ENCODE results near the gene TNIK.

Gene TNIK

DNA sequence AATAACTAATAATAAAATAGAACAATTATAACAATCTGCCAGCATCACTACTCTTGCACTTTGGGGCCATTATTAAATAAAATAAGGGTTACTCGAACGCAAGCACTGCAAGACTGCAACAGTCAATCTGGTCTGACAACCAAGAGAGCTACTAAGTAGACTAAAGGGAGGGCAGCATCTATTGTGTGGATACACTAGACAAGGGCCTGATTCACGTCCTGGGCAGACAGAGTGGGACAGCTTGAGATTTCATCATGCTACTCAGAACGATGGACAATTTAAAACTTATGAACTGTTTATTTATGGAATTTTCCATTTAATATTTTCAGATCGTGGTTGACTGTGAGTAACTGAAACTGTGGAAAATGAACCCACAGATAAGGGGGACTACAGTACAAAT lies 39.5 kb downstream of the TNIK start:
- no peak for DNase-seq (ENCODE audit: low read depth in 2 of 2, low spot score in 1 of 2)

DNA sequence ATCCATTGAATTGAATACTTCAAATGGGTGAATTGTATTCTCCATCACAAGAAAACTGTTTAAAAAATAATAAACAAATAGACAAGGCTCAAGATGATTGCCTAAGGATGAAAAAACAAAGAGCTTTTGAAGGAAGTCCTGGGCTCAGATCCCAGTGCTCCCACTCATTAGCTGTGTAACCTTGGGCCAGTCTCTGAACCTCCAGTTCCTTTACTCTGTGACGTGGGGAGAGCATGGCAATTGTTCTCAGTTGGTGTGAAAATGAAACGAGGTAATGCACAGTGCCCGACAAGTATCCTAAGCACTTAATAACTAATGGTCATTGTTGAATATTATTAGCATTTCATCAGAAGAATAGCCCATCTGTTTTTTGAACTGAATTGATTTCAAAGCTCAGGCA lies 40.7 kb downstream of the TNIK start:
- no peak for DNase-seq (ENCODE audit: low read depth in 2 of 2, low spot score in 1 of 2)

DNA sequence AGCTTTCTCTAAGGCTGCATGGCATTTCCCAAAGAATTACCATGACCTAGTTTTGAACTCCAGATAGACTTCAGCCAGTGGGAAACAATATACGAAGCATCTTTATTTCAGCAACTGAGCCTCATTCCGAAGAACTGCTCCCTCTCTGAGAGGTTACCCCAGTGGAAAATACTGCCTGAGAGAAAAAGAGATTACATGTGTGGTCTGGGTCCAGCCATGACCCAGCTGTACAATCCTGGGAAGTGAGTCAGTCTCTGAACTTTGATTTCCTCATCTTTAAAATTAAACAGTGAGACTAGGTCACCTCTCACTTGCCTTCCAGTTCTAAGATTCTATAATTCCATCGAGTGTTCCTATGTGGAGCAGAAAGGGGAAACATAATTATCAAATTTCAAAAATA lies 42.4 kb downstream of the TNIK start:
- no peak for DNase-seq (ENCODE audit: low read depth in 2 of 2, low spot score in 1 of 2)

DNA sequence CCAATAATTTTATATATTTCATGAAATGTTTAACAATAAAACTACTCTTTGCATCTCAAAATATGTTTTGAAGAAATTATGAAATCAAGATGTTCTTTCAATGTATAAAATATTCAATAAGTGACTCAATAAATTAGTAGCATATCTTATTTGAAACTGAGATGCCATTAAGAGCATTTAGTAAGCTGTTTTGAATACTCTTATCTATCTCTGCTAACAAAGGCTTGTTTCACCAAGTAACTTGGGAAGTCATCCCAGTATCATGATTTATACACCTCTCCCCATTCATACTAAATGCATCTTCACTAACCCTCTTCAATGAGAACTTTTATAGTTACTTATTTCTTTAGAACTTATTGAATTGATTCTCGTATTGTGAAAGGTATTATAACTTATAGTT lies 43.1 kb downstream of the TNIK start:
- no peak for DNase-seq (ENCODE audit: low read depth in 2 of 2, low spot score in 1 of 2)

DNA sequence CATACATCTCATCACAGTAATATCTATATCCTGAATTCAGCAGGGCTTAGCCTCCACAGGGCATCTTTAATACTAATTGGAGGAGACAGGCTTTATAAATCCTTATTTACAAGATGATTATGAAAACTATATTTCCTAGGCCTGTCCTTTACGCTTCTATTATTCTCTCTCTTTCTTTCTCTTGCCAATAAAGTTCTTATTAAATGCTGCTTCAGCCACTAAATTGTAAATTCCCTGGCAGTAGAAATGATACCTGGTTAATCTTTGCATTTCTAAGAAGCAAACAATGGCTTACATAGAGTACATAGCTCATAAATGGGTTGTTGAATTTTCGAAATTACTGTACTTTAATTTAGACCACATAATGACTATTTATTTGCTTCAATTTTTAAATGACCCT lies 43.5 kb downstream of the TNIK start:
- DNase-seq (ENCODE audit: low read depth in 2 of 2, low spot score in 1 of 2) = no peak

DNA sequence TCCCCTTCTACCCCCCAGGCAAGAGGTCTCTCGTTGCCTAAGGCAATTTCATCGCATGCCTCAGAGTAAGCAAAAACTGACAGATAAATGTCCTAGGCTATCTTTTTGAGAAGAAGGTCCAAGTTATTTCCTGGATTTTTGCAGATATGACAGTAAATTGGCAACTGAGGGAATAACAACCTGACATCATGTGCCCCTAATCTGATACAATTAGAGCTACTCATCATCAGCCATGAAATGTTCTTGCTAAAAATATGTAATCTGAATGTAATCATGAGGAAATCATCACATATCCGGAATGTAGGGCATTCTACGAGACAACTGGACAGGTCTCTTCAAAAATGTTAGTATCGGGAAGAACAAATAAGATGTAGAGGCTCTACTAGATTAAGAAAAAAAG lies 44.1 kb downstream of the TNIK start:
- DNase-seq (ENCODE audit: low read depth in 2 of 2, low spot score in 1 of 2) = no peak

DNA sequence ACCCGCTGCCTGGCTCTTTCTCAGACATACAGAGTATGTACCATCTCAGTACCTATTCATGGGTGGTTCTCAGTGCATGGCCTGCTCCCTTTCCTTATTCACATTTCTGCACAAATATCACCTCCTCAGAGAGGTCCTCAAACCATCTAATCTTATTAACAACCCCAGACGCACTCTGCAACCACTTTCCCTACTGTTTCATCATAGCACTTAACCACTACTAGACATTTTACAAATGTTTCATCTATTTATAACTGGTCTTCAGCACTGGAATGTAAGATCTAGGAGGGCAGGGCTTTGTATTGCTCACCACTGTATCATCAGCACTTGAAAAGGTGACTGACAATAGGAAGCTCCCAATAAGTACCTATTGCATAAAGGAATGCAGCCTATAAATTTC lies 45.1 kb downstream of the TNIK start:
- DNase-seq (ENCODE audit: low read depth in 2 of 2, low spot score in 1 of 2) = no peak

DNA sequence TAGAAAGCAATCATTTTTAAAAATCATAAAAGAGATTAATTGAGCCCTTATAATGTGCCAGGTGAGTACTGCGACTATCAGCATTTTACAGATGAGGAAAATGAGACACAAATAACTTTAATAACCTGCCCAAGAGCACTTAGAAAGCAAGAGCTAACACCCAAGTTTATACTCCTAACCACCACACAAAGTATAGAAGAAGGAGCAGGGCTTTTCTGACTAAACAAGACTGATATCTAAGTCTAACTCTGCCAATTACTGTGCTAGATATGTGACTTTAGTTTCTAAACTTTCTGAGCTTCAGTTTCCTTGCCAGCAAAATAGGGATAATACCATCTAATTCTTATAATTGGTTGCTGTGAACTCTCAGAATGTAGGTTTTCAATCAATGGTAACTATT lies 47.7 kb downstream of the TNIK start:
- no peak for DNase-seq (ENCODE audit: low read depth in 2 of 2, low spot score in 1 of 2)

DNA sequence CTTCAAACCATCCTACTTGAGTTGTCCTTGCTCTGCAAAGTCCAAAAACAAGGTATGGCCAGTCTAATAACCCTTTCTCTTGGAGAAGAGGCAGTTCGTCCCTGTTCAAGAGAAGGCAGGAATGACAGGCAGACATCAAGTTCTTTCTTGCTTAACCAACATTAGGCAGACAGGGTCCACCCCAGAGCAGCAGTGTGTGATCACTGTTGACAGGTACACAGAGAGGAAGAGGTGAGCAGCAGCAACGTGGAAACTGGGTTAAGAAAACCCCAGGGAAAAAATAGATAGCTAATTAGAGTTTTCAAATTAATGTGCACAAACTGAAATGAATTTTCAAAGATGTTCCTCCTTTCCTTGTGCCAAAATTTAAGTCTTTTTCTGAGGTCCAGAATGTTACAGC lies 48.2 kb downstream of the TNIK start:
- no peak for DNase-seq (ENCODE audit: low read depth in 2 of 2, low spot score in 1 of 2)

DNA sequence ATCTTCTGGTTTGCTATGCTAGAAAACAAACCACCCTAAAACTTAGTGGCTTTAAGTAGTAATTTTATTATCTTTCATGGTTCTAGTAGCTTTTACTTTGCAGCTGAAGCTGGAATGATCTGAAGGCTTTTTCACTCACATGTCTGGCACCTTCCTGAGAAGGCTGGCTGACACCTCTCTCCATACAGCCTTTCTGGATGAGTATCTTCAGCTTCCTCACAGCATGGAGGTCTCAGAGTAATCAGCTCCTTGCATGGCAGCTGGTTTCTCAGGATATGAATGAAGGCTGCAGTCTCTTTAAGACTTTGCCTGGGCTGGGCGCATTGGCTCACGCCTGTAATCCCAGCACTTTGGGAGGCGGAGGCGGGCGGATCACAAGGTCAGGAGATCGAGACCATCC lies 50.0 kb downstream of the TNIK start:
- no peak for DNase-seq (ENCODE audit: low read depth in 2 of 2, low spot score in 1 of 2)

DNA sequence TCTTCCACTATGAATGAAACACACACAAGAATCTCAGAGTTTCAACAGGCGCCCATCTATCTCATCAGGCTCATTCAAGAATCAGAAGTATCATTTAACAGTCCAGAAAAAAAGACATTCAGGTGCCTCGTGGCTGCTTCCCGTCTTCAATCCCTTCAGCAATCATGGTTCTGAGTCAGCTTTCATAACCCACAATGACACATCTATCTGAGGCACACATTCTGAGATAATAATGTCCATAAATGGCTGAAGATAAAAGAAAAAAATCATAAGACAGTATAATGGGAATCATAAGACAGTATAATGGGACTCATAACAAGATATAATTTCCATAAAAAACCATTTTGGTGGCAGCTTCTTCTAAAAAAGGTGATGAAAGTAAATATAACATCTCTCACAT lies 52.4 kb downstream of the TNIK start:
- no peak for DNase-seq (ENCODE audit: low read depth in 2 of 2, low spot score in 1 of 2)

DNA sequence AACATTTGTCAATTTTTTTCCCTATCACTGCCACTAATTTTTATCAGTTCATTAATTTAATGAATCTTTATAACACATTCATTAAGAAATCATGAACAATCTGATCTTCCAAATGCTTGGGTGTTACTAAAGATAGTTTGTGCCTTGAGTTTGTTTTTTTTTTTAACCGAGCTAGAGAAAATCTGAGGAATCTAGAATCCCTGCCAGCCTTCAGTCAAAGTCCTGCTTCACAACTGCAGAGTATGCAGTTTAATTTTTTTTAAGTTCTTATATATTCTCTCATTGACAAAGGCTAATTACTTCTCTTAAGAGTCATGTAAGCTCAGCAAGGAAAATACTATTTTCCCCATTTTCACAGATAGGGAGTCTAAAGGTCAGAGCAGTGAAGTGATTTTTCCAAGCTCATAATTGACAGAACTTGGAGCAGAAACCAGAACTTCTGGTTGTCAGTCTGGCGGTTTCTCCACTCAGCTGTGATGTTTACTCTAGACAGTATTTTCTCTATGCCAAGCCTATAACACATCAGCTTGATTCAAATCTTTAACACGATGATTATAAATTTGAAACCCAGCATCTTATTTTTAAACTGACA lies 55.7 kb downstream of the TNIK start:
- DNase-seq (ENCODE audit: low read depth in 2 of 2, low spot score in 1 of 2) = no peak

DNA sequence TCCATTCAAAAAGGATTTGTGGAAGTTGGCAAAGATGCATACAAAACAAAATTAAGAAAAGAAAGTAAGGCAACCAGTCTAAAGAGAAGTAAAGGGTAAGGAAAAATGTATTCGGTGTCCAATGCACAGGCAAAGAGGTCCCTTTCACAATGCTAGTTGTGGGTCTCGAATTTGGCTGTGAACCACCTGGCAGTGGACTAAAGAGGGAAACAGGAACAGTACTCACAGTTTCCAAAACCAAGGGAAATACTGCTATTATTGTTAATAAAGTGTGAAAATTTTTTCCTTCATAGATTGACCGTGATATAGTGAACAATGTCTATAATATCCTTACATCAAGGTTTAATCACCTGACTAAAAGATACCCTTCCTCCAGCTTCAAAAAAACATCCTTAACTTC lies 57.9 kb downstream of the TNIK start:
- no peak for DNase-seq (ENCODE audit: low read depth in 2 of 2, low spot score in 1 of 2)

DNA sequence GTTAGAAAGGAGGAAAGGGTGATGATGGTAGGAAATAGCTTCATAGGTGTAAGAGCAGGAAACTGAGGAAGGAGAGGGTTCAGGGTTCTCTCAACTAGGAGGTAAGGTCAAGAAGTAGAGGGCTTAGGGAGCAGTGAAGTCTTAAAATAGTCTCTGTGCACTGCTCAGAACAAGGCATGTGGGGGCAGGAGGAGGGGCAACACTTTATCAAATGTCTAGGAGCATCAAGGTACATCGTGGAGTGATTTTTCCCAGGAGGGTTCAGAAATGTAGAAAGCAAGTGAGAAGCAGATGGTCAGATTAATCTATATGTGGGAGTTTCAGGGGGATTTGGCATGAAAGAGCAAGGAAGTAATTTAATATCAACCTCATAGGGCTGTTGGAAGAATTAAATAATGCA lies 58.8 kb downstream of the TNIK start:
- no peak for DNase-seq (ENCODE audit: low read depth in 2 of 2, low spot score in 1 of 2)

DNA sequence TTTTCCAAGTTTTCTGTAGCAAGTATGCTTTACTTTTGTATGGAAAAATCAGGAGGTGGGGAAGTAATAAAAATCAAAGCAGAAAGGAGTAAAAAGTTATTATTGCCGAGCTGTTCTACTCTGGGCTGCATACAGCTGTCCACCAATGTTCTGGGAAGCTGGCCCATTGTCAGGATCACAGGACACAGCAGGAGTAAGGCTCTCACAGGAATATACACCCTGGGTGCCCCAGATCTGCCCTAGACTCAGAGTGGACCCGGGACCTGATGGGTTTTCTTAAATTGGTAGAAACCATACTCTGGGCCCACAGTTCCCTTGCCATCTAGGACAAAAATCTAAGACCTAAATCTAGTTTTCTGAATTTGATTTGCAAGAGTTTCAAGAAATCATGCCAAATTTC lies 60.4 kb downstream of the TNIK start:
- DNase-seq (ENCODE audit: low read depth in 2 of 2, low spot score in 1 of 2) = no peak

DNA sequence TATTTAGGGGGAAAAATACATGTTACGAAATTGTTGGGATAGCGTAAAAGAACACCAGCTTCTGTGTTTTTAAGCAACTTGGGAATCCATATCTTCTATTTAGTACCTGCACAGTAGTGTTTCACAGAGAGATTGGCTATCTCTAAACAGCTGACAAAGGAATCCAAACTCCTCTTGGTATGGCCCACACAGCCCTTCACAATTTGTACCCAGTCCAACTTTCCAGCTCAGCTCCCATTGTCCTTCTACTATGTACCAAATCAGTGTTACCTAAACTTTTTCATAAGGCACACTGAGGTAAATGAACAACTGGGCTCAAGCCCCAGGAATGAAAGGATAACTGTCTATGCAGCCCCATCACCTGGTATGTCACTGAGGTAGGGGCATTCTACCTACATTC lies 61.9 kb downstream of the TNIK start:
- no peak for DNase-seq (ENCODE audit: low read depth in 2 of 2, low spot score in 1 of 2)

DNA sequence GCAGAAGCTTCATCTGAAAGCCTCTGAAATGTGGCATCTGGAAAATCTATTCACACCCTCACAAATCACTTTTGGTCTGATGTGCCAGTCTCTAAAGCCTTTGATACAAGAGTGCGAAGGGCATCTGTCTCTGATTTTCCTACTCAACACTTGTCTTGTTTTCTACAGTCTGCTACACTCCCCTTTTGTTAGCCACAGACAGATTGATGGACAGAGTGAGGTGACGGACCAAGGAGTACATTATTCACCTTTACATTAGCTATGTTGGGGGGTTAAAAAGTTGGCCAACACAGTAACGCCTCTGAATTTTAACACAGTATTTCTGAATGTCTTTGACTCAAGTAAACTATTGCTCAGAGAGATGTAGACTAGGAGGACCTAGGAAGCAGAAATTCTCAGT lies 63.1 kb downstream of the TNIK start:
- DNase-seq (ENCODE audit: low read depth in 2 of 2, low spot score in 1 of 2) = no peak

DNA sequence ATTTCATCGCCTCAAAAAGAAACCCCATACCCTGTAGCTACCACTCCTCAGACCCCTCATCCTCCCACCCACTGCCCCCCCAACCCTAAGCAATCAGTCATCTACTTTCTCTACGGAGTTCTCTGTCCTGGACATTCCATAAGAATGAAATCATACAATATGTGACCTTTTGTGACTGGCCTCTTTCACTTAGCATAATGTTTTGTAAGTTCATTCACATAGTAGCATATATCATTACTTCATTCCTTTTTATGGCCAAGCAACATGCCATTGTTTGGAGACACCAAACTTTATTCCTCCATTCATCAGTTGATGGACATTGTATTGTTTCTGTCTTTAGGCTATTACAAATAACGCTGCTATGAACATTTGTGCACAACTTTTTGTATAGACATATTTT lies 64.2 kb downstream of the TNIK start:
- no peak for DNase-seq (ENCODE audit: low read depth in 2 of 2, low spot score in 1 of 2)

DNA sequence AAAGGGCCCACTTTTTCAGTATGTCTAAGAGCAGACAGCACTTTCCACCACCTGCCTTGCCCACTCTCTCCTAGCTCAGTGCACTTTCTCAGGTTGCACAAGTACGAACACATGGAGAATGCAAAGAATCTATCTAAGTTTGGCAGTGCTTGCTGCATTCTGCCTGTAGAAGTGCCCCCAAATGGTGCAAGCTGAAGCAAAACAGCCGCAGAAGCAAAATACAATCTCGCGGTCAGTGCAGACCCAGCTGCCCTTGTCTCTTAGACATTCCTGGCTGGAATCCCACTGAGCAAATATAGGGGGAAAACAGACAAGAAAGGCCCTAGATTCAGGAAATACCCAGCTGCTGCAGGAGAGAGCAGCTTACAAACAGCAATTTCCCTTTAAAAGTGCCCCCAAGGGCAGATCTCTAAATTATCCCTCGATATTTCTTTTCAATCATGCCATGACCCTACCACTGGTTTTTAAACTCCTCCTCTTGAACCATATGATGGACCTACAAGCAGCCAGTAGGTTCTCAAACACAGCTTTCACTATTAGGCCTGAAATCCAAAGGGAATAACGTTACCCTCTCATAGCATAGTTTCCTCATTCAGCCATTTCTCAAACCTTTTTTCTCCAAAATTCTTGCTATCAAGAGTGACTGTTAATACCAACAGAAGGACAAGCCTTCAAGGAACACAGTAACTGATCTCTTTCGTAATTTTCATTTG lies 67.0 kb downstream of the TNIK start:
- DNase-seq (ENCODE audit: low read depth in 2 of 2, low spot score in 1 of 2) = no peak

DNA sequence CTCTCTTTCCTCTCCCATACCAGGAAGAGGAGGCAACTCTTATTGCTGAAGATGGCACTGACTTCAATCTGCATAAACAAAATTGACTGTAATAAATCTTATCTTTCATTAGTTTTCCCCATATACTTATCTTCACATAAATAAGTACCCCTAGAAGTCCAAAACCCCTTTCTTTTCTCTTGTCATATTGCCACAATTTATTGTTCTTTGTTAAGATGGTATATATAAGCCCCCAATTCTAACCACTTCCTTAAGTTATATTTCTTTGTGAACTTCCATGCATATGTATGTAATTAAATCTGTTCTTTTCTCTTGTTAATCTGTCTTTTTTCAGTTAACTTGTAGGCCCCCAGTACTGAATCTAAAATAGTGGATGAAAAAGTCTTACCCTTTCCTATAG lies 68.8 kb downstream of the TNIK start:
- DNase-seq (ENCODE audit: low read depth in 2 of 2, low spot score in 1 of 2) = no peak

DNA sequence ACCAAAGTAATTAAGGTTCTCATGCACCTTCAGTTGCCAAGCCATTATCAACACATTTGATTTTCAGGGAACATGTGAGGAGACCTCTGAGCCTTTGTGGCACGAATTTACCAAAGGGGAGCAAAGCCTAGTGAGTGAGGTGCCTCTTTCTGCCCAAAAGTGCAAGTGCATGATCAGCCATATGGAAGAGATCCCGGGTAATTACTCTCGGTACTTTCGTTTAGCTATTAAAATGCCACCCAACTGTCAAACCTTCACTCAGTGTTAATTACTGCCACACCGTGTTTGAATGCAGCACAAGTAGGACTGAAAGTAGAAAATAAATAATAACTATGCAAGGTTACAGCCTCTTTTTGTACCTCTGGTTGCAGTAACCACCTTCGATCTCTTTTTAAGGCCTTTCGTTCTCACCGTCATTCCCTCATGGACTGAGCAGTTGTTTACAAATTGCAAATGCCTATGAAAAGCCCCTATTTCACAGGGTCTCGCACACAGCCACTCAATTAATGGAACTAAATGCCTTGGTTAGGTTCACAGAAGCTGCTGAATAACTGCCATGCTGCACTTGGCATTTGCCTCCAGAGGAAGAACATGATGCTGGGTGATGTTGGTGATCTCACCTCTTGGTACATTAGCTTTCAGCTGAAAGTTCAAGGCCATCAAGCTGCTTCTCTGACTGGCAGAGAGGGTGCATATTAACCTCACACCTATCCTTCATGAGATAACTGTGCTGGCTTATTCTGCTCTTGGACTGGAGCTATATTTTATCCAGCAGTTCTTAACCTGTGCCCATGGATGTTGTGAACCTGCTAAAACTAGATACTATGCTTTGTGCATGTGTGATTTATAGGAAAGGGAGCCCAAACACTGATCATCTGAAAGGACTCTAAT lies 69.9 kb downstream of the TNIK start:
- DNase-seq (ENCODE audit: low read depth in 2 of 2, low spot score in 1 of 2) = no peak

DNA sequence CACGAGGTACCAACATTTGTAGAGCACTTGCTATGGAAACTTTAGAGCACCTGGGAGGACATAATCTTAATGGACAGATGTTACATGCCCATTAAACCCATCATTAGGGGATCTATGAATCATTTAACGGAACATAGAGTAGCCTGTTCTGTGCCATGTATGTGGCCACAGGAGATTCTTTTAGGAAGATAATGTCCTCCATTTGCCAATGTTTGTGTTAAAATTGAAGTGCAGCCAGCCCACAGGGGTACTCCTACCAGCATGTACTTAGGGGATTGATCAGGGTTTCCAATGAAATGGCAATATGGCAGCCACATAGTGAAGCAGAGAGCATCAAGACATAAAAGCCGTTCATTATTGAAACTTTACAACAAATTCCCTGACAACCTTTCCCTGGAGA lies 70.7 kb downstream of the TNIK start:
- no peak for DNase-seq (ENCODE audit: low read depth in 2 of 2, low spot score in 1 of 2)

All from stimulated activated CD8-positive, alpha-beta memory T cell treated with anti-CD3 and anti-CD28 coated beads, Interleukin-4, amount 100 ng/mL, for 1 hour (primary cell).